HG03571 (cell line): ENCODE results near the gene FAM227B.
"Not testable (repeated sequence)": the region's sequence is repeated elsewhere in the genome, so short reads cannot be mapped to it uniquely, and the experiment has no call there.

ENCODE experiments used
- ATAC-seq: cut with Tn5 transposase; IDR thresholded peaks from one replicate; pipeline ENCODE4 v1.9.1; 2021; ENCODE audit not compliant: unreplicated experiment

FAM227B gene, protein sequence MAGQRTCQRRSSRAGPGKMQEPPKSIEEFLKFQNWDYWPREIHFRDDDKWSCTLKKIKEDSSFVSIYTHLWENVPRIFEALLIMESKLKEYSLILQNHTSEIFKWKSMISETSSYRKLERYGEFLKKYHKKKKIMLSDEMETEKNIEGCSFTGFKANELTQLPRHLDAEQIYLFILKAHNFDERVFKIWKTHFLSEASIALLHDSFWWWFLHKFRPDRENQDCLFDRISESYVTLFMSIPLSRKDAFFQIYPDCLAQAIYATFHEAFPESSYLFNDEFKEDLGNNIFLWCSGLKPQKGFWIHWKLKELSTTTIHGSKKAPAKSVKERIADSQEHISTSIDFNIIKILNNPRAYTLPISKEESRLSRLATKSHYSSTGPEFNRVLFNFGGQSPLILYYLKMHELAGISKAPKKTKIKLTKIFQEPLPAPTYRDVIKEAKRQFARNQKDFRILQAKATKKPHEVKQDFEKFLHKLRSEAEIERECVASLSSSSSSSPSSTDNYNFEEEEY

GRCh38 chr15:49620658-49621368 is at the start of gene FAM227B, which contains the start of gene DTWD1:
Gene FAM227B (minus strand): TSS chr15:49620818. CDS start chr15:49615171, 5,647 bp downstream.
Gene DTWD1 (plus strand): TSS chr15:49621048. CDS start chr15:49625168, 4,120 bp downstream.
- peak; percentile 98 for ATAC-seq

GRCh38 chr15:49669288-49669687 is 48.7 kb upstream of the FAM227B start:
- ATAC-seq, result no peak

DNA sequence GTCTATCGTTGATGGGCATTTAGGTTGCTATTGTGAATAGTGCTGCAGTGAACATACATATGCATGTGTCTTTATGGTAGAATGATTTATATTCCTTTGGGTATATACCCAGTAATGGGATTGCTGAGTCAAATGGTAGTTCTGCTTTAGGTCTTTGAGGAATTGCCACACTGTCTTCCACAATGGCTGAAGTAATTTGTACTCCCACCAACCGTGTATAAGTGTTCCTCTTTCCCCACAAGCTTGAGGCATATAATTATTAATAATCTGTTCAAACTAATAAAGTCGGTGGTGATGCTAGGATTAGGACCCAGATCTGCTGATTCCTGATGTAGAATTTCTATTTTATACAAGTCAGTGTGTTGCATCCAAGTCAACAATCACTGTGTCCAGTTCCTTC is 45.9 kb upstream of the FAM227B start:
- not testable (repeated sequence) for ATAC-seq

DNA sequence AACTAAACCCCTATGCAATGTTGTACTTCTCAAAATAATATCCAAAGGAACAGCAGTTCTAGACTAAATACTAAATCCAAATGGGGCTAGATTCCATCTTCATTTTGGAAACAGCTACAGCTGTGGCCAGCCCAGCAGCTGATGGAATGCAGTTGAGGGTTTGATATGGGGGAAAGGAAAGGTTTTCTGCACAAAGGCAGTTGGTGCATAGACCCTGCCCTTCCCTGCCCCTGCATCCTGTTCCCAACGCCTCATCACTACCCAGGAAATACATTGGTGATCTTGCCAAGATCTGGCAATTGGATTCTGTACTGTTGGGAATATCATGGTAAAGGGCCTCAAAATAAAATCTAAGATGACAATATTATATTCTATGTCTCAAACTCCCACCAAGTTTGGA is 44.1 kb upstream of the FAM227B start:
- no peak for ATAC-seq

GRCh38 chr15:49656734-49657133 is 36.1 kb upstream of the FAM227B start:
- ATAC-seq, result no peak

- no peak for ATAC-seq
These were observed 32.3 kb upstream of the FAM227B start for GRCh38 chr15:49652922-49653321.

DNA sequence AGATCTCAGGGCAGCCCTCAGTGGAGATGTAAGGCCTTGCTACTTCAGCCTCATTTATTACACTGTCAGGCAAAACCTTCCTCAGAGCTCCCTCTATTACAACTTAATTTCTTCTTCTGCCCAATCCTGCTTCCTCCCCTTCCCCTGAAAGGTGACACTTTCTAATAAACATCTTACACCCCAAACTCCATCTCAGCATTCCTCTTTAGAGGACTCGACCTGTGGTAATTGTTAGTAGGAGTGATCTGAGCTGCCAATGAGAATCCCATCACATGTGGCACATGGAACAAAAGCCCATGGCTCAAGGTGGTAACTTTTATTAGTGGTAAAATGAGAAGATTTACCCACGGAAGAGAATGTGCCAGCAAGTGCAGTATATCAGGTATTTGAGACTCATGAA is 30.1 kb upstream of the FAM227B start:
- ATAC-seq, result no peak

DNA sequence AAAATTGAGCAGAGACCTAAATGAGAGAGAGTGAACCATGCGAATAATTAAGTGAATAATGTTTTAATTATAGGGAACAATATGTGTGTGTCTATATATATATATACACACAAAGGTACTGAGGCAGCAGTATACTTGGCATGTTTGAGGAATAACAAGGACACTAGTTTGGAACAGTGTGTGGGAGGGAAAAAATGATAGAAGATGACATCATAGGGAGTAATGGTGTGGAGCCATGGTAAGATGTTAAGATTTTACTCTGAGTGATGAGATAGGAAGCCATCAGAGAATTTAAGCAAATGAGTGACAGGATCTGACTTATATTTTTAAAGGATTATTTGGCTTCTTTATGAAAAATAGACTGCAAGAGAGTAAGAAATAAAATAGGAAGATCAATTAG is 29.4 kb upstream of the FAM227B start:
- no peak for ATAC-seq

GRCh38 chr15:49646891-49647290 is 26.3 kb upstream of the FAM227B start:
- ATAC-seq, result no peak

DNA sequence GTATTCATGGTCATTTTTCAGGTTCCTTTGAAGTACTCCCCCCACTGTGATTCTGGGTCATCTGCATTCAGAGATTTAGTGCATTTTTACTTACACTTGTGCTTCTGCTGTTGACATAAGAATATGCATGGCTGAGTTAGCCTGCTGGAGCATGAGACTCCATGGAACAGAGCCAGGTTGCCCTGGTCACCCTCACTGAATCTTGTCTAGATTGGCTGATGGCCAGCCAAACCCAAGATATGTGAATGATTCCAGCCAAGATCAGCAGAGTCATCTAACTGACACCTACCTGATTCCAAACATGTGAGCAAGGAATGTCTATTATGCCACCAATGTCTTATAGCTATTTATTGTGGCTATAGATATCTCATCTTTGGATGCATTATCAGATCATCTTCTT is 25.3 kb upstream of the FAM227B start:
- no peak for ATAC-seq

DNA sequence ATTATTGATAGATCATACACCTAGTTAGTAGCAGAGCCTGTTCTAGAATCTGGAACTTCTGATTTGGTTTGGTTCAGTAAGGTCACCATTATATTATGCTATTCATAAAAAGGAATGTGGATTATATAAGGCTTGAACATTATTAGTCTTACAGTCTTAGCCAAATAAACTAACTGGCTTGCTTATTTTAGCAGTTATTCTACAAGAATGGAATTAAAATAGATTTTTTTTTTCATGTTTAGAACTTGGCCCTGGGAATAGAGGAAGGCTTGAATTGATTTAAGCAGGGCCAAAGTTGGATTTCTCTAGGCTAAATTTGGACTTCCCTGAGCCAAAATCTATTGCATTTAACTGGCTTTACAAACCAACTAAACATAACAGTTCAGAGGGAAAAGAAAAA is 24.7 kb upstream of the FAM227B start:
- no peak for ATAC-seq

GRCh38 chr15:49644364-49644794 is 23.8 kb upstream of the FAM227B start:
- no peak for ATAC-seq

DNA sequence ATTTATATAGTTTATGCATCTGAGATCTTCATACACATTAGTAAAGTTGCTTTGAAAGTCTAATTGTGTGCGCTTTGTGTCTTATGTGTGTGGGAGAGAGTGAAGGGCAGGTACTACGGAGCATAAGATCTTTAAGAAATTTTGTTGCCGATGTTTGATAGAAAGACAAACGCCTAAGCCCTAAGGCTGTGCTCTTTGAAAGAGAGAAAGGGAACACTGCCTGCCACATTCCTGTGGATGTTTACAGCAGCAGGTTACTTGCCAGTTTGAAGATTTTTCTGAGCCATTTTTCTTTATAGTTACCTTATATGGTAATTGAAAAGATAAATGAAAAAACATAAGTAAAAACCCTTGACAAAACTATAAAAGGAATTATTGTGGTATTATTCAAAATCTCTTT is 17.2 kb upstream of the FAM227B start:
- no peak for ATAC-seq

DNA sequence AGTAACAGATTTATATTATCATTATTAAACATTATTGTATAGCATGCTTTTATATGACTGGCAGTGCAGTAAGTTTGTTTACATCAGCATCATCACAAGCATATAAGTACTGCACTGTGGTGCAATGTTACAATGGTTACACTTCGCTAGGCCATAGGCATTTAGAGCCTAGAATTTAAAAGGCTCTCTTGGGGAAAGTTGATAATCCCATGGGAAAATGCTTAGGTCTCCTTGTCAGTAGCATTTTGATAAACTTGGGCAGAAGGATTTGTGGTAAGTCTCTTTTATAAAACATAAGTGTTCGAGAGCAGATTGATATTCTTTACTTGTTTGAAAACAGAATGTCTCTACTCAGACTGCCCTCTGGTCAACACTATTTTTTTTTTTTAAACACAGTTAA is 7.8 kb upstream of the FAM227B start:
- no peak for ATAC-seq

DNA sequence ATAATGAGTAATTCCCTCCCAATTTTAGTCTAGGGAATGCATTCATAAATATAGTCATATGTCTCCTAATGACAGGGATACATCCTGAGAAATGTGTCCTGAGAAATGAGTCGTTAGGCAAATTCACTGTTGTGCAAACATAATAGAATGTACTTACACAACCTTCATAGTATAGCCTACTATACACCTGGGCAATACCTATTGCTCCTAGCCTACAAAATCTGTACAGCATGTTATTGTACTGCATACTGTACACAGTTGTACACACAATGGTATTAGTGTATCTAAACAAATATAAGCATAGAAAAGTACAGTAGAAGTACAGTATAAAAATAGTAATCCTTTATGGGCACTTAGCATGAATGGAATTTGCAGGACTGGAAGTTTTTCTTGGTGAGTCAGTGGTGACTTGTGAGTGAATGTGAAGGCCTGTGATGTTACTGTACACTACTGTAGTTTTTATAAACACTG is 6.8 kb upstream of the FAM227B start:
- no peak for ATAC-seq

GRCh38 chr15:49625460-49626036 is 4.9 kb upstream of the FAM227B start:
- no peak for ATAC-seq

DNA sequence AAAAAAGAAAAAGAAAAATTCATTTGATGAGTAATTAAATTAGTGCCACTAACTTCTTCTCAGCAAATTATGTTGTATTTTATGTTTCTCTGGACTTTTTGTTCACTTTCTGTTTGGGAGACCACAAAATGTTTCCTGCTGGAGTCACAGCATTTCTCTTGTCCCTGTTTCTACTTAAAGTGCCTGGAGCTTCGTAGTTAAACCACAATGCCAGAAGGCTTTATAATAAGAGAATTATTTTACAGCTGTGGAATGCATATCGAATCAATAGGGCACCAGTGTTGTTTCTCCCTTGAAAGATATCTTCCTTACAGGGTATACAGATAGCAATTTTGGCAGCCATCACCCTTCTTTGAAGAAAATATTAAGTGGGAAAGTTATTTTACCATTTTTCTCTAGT is 3.4 kb upstream of the FAM227B start:
- ATAC-seq, result no peak

DNA sequence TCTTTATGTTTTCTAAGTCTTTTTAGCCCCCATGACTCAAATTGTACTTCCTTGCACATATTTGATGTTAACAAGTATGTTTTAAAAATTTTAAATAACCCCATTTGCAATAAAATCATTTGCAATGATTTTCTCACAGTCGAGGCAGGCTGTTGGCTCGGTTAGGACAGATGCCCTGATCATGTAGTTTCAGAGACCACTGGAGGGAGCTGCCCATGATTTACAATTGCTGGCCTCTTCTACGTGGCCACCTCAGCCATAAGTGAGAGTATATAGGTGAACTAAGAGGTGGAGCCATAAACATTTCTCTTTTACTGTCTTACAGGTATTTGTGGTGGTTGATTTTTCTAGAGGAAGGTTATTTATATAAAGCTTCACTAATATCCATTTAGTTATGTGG is 1.9 kb upstream of the FAM227B start:
- no peak for ATAC-seq

DNA sequence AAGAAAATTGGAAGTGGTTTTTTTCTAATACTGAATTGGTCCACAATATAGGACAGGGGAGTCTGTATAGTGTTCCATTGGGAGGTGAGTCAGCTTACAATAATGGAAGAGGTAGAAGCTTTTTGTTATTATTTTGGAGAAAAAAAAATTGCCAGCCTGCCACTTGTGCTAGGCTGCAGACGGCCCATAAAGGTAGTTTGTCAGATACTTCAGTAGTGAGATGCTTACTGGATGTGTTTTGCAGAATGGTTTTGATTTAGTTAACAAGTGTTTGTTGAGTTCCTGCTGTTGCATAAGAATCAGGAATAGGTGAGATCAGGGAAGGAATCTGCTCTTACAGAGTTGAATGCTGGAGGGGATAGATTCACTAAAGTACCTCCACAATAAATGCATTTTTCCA is 1.3 kb upstream of the FAM227B start:
- no peak for ATAC-seq

- no peak for ATAC-seq
These were observed 788 bp upstream of the FAM227B start for GRCh38 chr15:49621401-49621811.

DNA sequence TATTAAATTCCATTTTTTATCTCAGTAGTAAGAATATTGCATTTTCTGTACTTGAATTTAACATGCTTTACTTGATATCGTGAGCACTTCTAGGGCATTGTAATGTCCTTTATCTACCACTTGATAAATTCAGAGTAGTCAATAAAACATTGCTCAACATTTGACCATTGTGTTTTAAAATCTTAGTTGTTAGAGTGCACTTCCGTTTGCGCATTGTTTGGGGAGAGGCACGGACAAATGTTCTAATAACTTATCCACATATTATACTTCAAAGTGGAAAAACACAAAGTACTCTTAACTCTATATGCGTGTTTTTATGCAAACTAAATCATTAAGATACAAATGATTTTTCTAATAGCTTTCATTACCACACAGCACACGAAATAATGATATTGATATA is 419 bp downstream of the FAM227B start:
- ATAC-seq, result no peak

DNA sequence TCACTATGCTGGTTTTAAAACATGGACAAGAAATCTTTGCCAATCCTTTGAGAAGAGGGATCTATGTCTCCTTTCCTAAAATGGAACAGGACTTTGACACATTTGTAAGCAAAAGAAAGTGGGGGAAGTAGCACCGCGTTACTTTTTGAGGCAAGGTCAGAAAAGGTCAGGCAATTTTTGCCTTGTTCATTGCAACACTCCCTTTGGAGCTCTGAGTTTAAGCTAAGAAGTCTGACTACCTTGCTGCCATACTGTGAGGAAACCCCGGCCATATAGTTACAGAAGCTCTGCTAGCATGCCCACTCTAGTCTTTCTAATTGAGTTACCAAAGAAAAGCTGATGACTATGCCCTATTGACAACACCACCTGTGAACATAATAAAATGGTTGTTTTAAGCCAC is 1.4 kb downstream of the FAM227B start:
- ATAC-seq, result no peak
